HUES64 (cell line): Measurements from ENCODE around the gene ACTL7A.
"Not testable (repeated sequence)": the region's sequence is repeated elsewhere in the genome, so short reads cannot be mapped to it uniquely, and the experiment has no call there.

Experiments used
- H3K27ac ChIP-seq: 2 replicates; pipeline ENCODE4 v1.7.0; 2013; ENCODE audit warnings: low read depth, low read length, inconsistent platforms
- H3K27me3 ChIP-seq: 2 replicates; pipeline ENCODE4 v1.6.1; 2013; ENCODE audit warnings: mild to moderate bottlenecking, low read length; ENCODE audit not compliant: insufficient read depth
- H3K36me3 ChIP-seq: 2 replicates; pipeline ENCODE4 v1.6.1; 2013; ENCODE audit warnings: mild to moderate bottlenecking, low read length; ENCODE audit not compliant: insufficient read depth
- H3K4me1 ChIP-seq: 2 replicates; pipeline ENCODE4 v1.6.1; 2013; ENCODE audit warnings: mild to moderate bottlenecking, low read length, moderate library complexity; ENCODE audit not compliant: insufficient read depth
- H3K4me3 ChIP-seq: 2 replicates; pipeline ENCODE4 v1.5.1; 2013; ENCODE audit warnings: mild to moderate bottlenecking, low read length, moderate library complexity
- H3K9ac ChIP-seq: 2 replicates; pipeline ENCODE4 v1.6.1; 2013; ENCODE audit warnings: mild to moderate bottlenecking, low read depth, low read length
- H3K9me3 ChIP-seq: 2 replicates; pipeline ENCODE4 v1.6.1; 2013; ENCODE audit warnings: low read depth, low read length; ENCODE audit not compliant: insufficient read depth
- WGBS: fragments of 150-250, 120-280 bp; methylation state at CpG from one replicate; pipeline ENCODE4 v1.1.7; 2013; ENCODE audit warnings: missing lambda C conversion rate; 5-methylcytosine and 5-hydroxymethylcytosine counted together

Gene ACTL7A

DNA sequence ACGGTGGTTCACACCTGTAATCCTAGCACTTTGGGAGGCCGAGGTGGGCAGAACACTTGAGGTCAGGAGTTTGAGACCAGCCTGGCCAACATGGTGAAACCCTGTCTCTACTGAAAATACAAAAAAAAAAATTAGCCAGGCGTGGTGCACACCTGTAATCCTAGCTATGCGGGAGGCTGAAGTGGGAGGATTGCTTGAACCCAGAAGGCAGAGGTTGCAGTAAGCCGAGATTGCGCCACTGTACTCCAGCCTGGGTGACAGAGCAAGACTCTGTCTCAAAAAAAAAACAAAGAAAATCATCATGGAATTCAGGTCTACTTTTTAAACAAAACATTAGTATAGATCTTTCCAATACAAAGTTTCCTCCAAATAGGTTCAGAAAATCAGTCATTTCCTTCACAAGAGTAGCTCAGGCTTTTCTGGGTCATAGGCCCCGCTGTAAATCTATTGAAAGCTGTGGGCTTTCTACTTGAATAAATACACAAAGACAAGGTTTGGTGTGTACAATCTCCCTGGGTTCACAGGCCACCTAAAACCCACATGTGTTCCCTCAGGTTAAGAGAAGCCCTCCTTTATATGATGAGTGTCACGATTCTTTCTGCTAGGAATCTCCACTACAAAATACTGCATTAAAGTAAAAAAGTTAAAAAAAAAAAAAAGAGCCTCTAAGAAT is 37.1 kb downstream of the ACTL7A start:
- H3K4me3 ChIP-seq, H3K9ac ChIP-seq, H3K9me3 ChIP-seq, H3K27ac ChIP-seq, H3K27me3 ChIP-seq, H3K4me1 ChIP-seq: not testable (repeated sequence)
- 95% methylated on average over 8 of the region's 8 CpGs for WGBS
- H3K36me3 ChIP-seq, result peaks cover 96% of the 10 kb centered on the region

DNA sequence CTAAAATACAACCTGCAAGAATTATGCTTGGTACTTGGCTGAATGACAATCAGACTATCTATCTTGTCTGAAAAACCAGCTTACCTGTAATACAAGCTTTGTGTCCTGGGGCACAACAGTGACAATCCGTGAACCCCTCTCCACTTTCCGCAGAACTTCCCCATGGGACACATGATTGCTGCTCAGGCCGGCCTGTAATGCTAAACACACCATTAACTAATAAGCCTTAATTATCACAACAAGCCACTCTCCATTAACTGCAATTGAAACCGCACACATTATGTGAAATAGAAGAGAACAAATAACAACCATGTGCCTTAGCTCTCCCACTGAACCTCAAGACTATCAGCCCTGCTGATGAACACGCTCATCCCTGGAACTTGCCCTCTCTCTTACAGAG is 38.1 kb downstream of the ACTL7A start:
- H3K27me3 ChIP-seq, result no peaks in the 10 kb centered on the region
- no peak overlapping the region for H3K27ac ChIP-seq
- WGBS, result 98% methylated on average over 5 of the region's 5 CpGs
- H3K4me3 ChIP-seq, result no peak overlapping the region
- H3K4me1 ChIP-seq, result no peaks in the 10 kb centered on the region
- H3K9me3 ChIP-seq, result no peaks in the 10 kb centered on the region
- peaks cover 96% of the 10 kb centered on the region for H3K36me3 ChIP-seq
- H3K9ac ChIP-seq, result no peak overlapping the region

DNA sequence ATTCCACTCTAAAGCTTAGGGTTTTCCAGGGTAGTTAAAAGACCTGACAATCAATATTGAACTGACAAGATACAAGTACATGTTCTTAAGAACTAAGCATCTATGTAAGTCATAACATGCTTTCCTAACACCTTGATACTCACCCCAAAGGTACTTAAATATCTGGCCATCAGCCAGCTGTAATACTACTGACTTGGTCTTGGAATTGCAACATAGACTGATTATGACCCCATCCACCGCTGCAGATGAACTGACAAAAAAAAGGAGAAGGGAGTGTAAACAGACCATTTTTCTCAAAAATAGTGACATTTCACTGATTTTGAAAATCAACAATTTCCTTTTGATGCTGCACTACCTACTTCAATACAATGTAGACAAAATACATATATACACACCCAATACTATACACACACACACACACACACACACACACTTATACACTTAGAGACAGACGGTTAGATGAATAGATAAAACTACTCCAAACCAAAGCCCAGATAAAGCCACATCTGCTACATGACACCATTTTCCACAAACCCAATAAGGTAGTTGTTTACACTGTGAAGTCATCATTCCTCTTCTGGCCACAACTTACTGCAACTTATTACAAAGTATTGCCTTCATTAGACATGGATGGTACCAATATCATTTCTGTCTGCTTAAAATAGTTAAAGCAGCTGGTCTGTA is 41.5 kb downstream of the ACTL7A start:
- H3K9ac ChIP-seq, result no peak overlapping the region
- WGBS, result 98% methylated on average over 2 of the region's 2 CpGs

DNA sequence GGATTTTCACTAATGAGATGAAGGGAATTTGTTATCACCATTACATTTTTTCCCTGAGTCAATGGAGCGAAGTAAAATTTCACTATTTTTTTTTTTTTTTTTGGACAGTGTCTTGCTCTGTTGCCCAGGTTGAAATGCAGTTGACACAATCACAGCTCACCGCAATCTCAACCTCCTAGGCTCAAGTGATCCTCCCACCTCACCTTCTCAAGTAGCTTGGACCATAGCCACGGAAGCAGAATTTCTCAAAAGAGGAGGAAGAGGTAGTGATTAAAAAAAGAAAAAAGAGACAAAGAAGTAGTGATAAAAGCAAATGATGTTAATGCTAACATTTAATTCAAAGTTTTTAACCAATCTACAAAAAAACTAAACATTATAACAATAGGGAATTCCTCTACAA is 42.1 kb downstream of the ACTL7A start:
- Histone ChIP-seq H3K27me3 (no peaks in the 10 kb centered on the region), H3K9me3 (no peaks in the 10 kb centered on the region), H3K27ac (no peak overlapping the region), H3K4me1 (no peaks in the 10 kb centered on the region), H3K4me3 (no peak overlapping the region), H3K9ac (no peak overlapping the region), H3K36me3 (peaks cover 95% of the 10 kb centered on the region)
- WGBS, result 100% methylated on average over 2 of the region's 3 CpGs

More for the DNA sequence above, 41.5 kb downstream of the ACTL7A start:
- no peak overlapping the region for H3K27ac ChIP-seq
- H3K4me3 ChIP-seq, result no peak overlapping the region
- no peaks in the 10 kb centered on the region for H3K27me3 ChIP-seq
- H3K36me3 ChIP-seq, result peaks cover 96% of the 10 kb centered on the region
- no peaks in the 10 kb centered on the region for H3K9me3 ChIP-seq
- no peaks in the 10 kb centered on the region for H3K4me1 ChIP-seq

DNA sequence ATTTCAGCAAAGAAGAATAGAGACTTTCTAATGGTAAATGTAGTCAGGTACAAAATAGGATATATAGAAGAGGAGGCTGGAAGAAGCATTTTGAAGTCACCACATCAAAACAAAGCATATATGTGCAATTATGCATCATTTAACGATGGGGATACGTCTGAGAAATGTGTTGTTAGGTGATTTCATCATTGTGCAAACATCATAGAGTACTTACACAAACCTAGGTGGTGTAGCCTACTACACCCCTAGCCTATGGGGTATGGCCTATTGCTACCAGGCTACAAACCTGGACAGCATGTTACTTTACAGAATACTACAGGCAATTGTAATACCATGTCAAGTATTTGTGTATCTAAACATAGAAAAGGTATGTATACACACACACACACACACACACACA is 43.4 kb downstream of the ACTL7A start:
- Histone ChIP-seq H3K4me1 (no peaks in the 10 kb centered on the region), H3K9me3 (no peaks in the 10 kb centered on the region), H3K36me3 (peaks cover 95% of the 10 kb centered on the region), H3K4me3 (no peak overlapping the region), H3K9ac (no peak overlapping the region), H3K27me3 (no peaks in the 10 kb centered on the region), H3K27ac (no peak overlapping the region)
- WGBS, result no CpG with 5 or more reads among the region's 2 CpGs

DNA sequence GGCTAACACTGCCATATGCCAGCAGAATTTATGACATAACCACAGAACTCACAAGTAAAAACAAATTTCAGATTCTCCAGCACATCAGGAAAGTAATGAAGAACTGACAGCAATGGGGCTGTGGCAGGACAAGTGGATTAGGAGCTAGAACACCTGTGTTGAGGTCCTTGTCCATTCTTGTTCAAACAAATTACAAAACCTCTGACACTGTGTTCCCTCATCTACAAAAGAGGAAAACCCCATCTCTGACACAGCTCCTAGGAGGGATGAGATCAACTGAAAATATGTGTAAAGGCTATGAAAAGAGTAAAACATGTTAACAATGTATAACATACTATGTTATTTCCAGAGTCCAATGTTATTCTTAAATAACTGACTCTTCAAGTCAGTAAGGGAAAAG is 48.3 kb downstream of the ACTL7A start:
- Histone ChIP-seq H3K36me3 (peaks cover 94% of the 10 kb centered on the region), H3K27ac (no peak overlapping the region), H3K27me3 (no peaks in the 10 kb centered on the region), H3K9me3 (no peaks in the 10 kb centered on the region), H3K4me1 (no peaks in the 10 kb centered on the region), H3K4me3 (no peak overlapping the region), H3K9ac (no peak overlapping the region)

DNA sequence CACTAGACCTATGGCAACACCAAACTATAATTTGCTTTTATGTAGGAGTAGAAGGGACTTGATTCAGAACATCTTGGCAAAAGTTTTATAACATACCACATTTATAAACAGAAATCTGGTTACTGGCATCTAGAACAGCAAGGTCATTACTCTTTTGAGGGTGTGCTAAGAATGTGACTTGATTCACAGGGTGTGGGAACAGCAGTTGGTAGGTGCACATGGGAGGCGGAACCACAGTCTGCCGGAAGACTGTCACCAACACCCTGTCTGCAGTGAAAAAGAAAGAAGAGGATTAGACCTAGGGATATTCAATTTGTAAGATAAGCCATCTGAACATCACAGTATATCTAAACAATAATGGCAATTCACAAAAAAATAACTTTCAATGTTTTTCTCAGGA is 48.8 kb downstream of the ACTL7A start:
- WGBS, result 94% methylated on average over 2 of the region's 2 CpGs
- H3K27ac ChIP-seq, result no peak overlapping the region
- peaks cover 94% of the 10 kb centered on the region for H3K36me3 ChIP-seq
- H3K9ac ChIP-seq, result no peak overlapping the region
- H3K4me3 ChIP-seq, result no peak overlapping the region
- no peaks in the 10 kb centered on the region for H3K4me1 ChIP-seq
- H3K9me3 ChIP-seq, result no peaks in the 10 kb centered on the region
- H3K27me3 ChIP-seq, result no peaks in the 10 kb centered on the region

DNA sequence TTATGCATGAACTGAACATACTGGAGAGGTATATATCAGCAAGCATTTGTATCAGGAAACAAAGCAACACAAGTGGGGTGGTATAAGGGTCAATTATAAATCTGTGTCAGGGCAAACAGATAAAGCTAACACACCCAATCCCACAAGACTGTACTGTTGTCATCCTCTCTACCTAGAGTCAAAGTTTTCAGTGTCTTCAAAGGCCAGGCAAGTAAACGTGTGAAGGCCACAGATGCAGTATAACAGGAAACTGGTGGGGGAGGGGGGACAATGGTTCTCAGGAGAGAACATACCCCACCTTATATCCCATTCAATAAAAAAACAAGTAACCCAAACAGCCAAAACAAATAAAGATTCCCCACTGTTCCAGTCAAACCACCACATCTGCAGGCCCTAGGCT is 49.8 kb downstream of the ACTL7A start:
- peaks cover 94% of the 10 kb centered on the region for H3K36me3 ChIP-seq
- no CpG with 5 or more reads among the region's 1 CpG for WGBS
- no peak overlapping the region for H3K27ac ChIP-seq

More for the DNA sequence above, 49.8 kb downstream of the ACTL7A start:
- no peaks in the 10 kb centered on the region for H3K27me3 ChIP-seq
- H3K4me1 ChIP-seq, result no peaks in the 10 kb centered on the region
- H3K9ac ChIP-seq, result no peak overlapping the region
- no peaks in the 10 kb centered on the region for H3K9me3 ChIP-seq
- H3K4me3 ChIP-seq, result no peak overlapping the region
